GM13977 (cell line): Measurements from ENCODE around the gene SHROOM3.

ENCODE experiments used
- DNase-seq: peaks from one replicate; pipeline ENCODE4 v3.0.0; 2012; ENCODE audit warnings: low spot score
- in situ Hi-C: fragments of 300-500 bp; cut with MboI; formaldehyde crosslinking; loops from one replicate; pipeline ENCODE4 v1.12.0; 2022; ENCODE audit warnings: low sequenced_read_pairs, low pct_unique_long_range_greater_than_20kb, mixed read lengths, inconsistent platforms; ENCODE audit not compliant: unreplicated experiment
- TF ChIP-seq, protein P1 (sequence below): IDR thresholded peaks from 2 replicates; pipeline ENCODE4 v1.5.1; 2012; ENCODE audit warnings: mild to moderate bottlenecking, control low read depth; ENCODE audit not compliant: insufficient read depth; ENCODE audit errors: extremely low read depth, missing control alignments

The SHROOM3 gene

DNA sequence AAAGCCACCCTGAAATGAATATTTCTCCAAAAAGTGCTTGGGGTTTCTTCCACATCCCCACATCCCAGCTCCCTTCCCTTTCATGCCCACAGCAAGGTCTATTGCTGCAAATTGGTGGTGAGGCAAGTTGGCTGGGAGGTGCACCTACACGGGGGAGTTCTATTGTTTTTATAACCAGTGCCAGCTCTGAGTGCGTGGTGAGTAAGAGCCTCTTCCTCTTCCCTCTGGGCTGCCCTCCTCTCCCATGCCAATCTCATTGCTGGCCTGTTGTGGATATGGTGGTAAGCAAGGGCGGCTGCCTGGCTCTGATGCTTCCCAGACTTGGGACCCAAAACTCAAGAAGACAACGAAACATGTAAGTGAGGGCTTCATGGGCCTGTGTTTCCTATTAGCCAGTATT lies 204.3 kb downstream of the SHROOM3 start:
- in situ Hi-C loops = no loop called here
- TF ChIP-seq, protein P1, sequence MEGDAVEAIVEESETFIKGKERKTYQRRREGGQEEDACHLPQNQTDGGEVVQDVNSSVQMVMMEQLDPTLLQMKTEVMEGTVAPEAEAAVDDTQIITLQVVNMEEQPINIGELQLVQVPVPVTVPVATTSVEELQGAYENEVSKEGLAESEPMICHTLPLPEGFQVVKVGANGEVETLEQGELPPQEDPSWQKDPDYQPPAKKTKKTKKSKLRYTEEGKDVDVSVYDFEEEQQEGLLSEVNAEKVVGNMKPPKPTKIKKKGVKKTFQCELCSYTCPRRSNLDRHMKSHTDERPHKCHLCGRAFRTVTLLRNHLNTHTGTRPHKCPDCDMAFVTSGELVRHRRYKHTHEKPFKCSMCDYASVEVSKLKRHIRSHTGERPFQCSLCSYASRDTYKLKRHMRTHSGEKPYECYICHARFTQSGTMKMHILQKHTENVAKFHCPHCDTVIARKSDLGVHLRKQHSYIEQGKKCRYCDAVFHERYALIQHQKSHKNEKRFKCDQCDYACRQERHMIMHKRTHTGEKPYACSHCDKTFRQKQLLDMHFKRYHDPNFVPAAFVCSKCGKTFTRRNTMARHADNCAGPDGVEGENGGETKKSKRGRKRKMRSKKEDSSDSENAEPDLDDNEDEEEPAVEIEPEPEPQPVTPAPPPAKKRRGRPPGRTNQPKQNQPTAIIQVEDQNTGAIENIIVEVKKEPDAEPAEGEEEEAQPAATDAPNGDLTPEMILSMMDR = no peak
- no peak for DNase-seq

DNA sequence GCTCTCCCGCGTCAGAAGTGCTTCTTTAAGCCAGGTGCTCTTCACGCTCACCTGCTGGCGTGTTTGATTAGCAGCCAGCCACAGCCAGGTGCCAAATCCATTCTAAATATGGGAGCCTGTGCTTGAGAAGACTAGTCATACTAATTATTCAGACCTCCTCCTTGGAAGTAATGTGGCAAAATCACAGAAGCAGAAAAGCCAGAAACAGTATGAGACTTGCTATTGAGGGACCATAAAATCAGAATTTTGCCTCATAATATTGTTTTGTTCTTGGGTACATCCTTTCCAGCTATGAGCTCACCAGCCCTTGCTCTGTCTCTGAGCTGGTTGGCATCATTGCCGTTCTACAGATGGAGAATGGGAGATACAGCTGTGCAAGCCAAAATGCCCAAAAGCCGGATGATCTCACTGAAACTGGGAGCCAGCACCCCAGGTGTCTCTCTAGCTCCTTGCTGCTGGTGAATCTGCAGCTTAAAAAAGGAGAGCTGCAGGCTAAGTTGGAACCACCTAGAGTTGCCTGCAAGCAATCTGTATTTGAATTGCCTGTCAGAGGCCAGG lies 205.4 kb downstream of the SHROOM3 start:
- TF ChIP-seq, protein P1 = no peak
- in situ Hi-C loops = no loop called here
- no peak for DNase-seq

DNA sequence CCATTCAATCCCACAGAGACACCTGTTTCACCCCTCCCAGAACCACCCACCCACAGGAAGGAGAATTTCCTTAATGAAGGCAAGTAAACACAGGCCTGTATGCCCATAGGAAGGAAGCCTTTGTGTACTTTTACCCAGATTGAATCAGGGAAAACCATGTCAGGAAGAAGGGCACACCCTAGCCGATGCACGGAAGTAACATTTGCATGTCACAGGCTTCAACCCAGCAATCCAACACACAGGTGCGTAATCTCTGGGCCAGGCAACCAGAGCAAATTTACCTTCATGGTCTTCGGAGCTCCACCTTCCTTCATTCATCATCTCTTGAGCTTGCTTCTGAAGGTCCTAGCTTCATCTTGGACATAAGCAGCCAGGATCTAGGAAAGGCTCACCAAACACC lies 206.3 kb downstream of the SHROOM3 start:
- no peak for DNase-seq
- in situ Hi-C loops = no loop called here

DNA sequence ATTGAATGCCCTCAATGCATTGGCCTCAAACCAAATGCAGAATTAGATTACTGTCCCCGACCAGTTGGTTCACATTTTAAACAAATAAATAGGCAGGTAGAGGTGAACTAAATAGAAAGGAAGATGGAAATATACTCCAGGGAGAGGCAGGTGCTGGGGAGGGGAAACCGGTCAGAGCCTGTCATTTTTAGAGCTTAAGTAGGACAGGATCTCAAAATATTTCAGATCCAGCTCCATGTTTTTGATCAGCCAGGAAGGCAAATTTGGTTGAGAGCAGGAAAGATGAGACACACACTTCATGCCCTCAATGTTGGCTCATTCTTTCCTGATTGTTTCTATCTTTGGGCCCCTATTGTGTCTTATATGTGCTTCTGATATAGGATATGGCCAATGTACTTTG lies 206.7 kb downstream of the SHROOM3 start:
- DNase-seq = no peak
- in situ Hi-C loops = no loop called here
- TF ChIP-seq, protein P1 = no peak

More for the DNA sequence above, 206.3 kb downstream of the SHROOM3 start:
- TF ChIP-seq, protein P1 = no peak

DNA sequence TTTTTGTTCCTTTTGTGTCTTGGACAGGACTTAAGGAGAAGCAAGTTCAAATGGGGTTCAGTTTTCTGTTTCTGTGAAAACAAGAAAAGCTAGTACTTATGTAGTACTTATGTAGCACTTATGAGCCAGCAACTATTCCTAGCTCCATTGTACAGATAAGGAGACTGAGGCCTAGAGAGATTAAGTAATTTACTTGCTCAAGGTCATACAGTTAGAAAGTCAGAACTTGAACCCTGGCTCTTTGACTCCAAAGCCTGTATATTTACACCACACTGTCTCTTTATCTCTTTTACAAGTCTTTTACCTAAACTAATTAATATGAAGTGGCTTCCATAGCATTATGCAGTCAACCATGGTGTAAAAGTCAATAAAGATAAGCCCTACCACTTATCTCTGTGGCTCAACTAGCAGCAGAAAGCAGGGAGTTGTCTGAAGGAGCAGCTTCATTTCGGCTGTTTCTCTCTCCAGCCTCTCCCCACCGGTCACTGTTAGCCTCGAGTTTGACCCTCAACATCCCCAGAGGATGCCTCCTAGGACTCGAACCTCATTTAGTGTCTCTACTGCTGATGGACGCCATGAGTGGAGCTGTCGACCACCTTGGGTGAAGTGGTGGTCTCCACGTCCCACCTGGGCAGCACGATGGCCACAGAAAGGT lies 209.9 kb downstream of the SHROOM3 start:
- DNase-seq = no peak
- in situ Hi-C loops = no loop called here
- TF ChIP-seq, protein P1 = no peak

DNA sequence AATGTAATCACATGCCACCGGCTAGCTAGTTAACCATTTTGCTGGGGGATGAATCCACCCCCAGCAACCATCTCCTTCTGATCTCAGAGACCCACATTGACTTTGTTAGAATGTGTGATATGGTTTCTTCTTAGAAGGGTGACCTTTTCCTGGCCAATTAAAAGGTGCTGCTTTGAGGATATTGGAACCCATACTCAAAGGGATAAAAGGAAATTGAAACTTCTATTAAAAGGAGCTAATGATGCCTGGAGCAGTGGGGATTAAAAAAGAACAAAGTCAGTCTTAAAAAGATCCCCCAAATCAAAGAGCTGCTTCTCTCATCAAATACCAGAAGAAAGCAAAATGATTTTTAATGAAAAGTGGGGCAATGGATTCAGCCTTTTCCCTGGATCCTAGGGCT lies 214.1 kb downstream of the SHROOM3 start:
- no peak for DNase-seq
- TF ChIP-seq, protein P1 = no peak
- in situ Hi-C loops = no loop called here
